Keratinocyte (primary cell): ENCODE results near the gene ERBIN.

Experiments used
- CTCF ChIP-seq, 3 experiments: IDR thresholded peaks in 1 of 3; conservative IDR thresholded peaks in 1 of 3; optimal IDR thresholded peaks in 1 of 3; 2 replicates in 2 of 3; 3 replicates in 1 of 3; pipeline versions ENCODE3 to v1.5.1; 2011; ENCODE audit warnings: low read length in 3 of 3, mild to moderate bottlenecking in 3 of 3, moderate library complexity in 2 of 3, control low read depth in 1 of 3, inconsistent platforms in 1 of 3; ENCODE audit not compliant: insufficient read depth in 2 of 3; ENCODE audit errors: extremely low read depth in 1 of 3
- EZH2 ChIP-seq: IDR thresholded peaks from one replicate; pipeline ENCODE4 v1.6.1; 2012; ENCODE audit warnings: inconsistent platforms, mild to moderate bottlenecking, low read length, moderate library complexity

DNA sequence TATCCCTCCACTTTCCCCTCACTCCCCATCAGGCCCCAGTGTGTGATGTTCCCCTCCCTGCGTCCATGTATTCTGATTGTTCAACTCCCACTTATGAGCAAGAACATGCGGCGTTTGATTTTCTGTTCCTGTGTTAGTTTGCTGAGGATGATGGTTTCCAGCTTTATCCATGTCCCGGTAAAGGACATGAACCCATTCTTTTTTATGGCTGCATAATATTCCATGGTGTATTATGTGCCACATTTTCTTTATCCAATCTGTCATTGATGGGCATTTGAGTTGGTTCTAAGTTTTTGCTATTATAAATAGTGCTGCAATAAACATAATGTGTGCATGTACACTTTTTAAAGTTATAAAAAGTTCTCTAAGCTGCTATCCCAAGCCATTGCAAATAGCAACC is 75.6 kb downstream of the ERBIN start:
- TF ChIP-seq CTCF (optimal IDR thresholded peaks at IDR 0.05 in 1 of 3, IDR thresholded peaks at IDR 0.05 in 1 of 3, conservative IDR thresholded peaks at IDR 0.05 in 1 of 3; ENCODE audit: extremely low read depth in 1 of 3, insufficient read depth in 2 of 3, low read length in 3 of 3) (no peak), EZH2 (no peak)
